Endothelial cell of umbilical vein (primary cell): Measurements from ENCODE around the gene ZBP1. TPM values are rescaled to one million over a fixed set of nuclear protein-coding genes. Genes with fewer than 3 reads are reported as not detected.

Experiments
- BruUV-seq: library from RNA; stranded (reverse); fragments of 400-500 nt; replicated peaks from 2 replicates; lab custom pipeline; 2021; lab: Mats Ljungman, UMichigan
- CTCF ChIA-PET: fragments of 300-600, 350-600 bp; sonication (Branson Sonifier 250); formaldehyde crosslinking; loops from one replicate; lab custom pipeline; 2021; ENCODE audit warnings: antibody characterized with exemption, inconsistent platforms; lab: Charles Lee
- POLR2A ChIA-PET: fragments of 300-600, 350-600 bp; sonication (Branson Sonifier 250); formaldehyde crosslinking; loops from one replicate; lab custom pipeline; 2021; ENCODE audit warnings: antibody characterized with exemption, inconsistent platforms; lab: Charles Lee
- DNase-seq: peaks from one replicate; pipeline ENCODE4 v3.0.0-alpha.2; 2011; ENCODE audit warnings: low read depth, low spot score
- FAIRE-seq: peaks from 2 replicates; lab custom pipeline; 2011; peaks lifted over from hg19 to GRCh38; lab: Jason Lieb, UNC
- H2AFZ ChIP-seq: 2 replicates; pipeline ENCODE4 v1.6.0; 2012; ENCODE audit warnings: low read depth, low read length, control low read depth, inconsistent platforms
- H3K27ac ChIP-seq: 2 replicates; pipeline ENCODE4 v1.5.1; 2011; ENCODE audit warnings: low read depth, mild to moderate bottlenecking, control low read depth, low read length, moderate library complexity; ENCODE audit not compliant: insufficient read depth
- H3K27me3 ChIP-seq, 2 experiments: 2 replicates each; pipeline versions ENCODE4 v1.6.0 to v1.6.1; 2011; ENCODE audit warnings: low read length in 2 of 2, mixed read lengths in 1 of 2; ENCODE audit not compliant: control insufficient read depth in 2 of 2, insufficient read depth in 2 of 2
- H3K36me3 ChIP-seq, 2 experiments: 2 replicates in 1 of 2; 3 replicates in 1 of 2; pipeline ENCODE4 v1.5.1; 2011; ENCODE audit warnings: low read length in 2 of 2, mild to moderate bottlenecking in 1 of 2, moderate library complexity in 1 of 2; ENCODE audit not compliant: control insufficient read depth in 2 of 2, insufficient read depth in 2 of 2; ENCODE audit errors: extremely low read depth in 1 of 2
- H3K4me1 ChIP-seq: 3 replicates; pipeline ENCODE4 v1.5.1; 2011; ENCODE audit warnings: mild to moderate bottlenecking, low read length; ENCODE audit not compliant: control insufficient read depth, insufficient read depth; ENCODE audit errors: extremely low read depth
- H3K4me2 ChIP-seq: 2 replicates; pipeline ENCODE4 v1.6.1; 2011; ENCODE audit warnings: low read length, control low read depth, mixed read lengths; ENCODE audit not compliant: insufficient read depth
- H3K4me3 ChIP-seq, 3 experiments: fragments of 200-600 bp in 1 of 3; sonication (generic), shearing (Covaris generic) in 1 of 3; replicated peaks in 1 of 3; 2 replicates each; pipeline ENCODE4 v1.5.1; 2011 to 2016; ENCODE audit warnings: control low read depth in 3 of 3, low read length in 3 of 3, mild to moderate bottlenecking in 2 of 3, inconsistent platforms in 1 of 3, low read depth in 1 of 3, moderate library complexity in 1 of 3; ENCODE audit not compliant: insufficient read depth in 1 of 3
- H3K79me2 ChIP-seq: 2 replicates; pipeline ENCODE4 v1.6.0; 2012; ENCODE audit warnings: low read length, inconsistent platforms; ENCODE audit not compliant: control insufficient read depth, insufficient read depth
- H3K9ac ChIP-seq: replicated peaks from 2 replicates; pipeline ENCODE3; 2011; ENCODE audit warnings: low read length, control low read depth; ENCODE audit not compliant: insufficient read depth; ENCODE audit errors: extremely low read depth
- H3K9me1 ChIP-seq: replicated peaks from 3 replicates; pipeline ENCODE4 v1.6.0; 2011; ENCODE audit warnings: mild to moderate bottlenecking, low read length; ENCODE audit not compliant: control insufficient read depth, insufficient read depth; ENCODE audit errors: extremely low read depth
- H3K9me3 ChIP-seq: replicated peaks from 2 replicates; pipeline ENCODE4 v1.5.1; 2012; ENCODE audit warnings: low read length, inconsistent platforms; ENCODE audit not compliant: control insufficient read depth, insufficient read depth
- H4K20me1 ChIP-seq: replicated peaks from 2 replicates; pipeline ENCODE3; 2011; ENCODE audit warnings: mild to moderate bottlenecking, low read length; ENCODE audit not compliant: control insufficient read depth, insufficient read depth; ENCODE audit errors: extremely low read depth
- CTCF ChIP-seq, 2 donors: IDR thresholded peaks; 1 replicate in 1 of 2; 2 replicates in 1 of 2; pipeline ENCODE4 v1.5.1; 2011; ENCODE audit warnings: low read length in 2 of 2, mild to moderate bottlenecking in 2 of 2, moderate library complexity in 2 of 2, control low read depth in 1 of 2, inconsistent platforms in 1 of 2, low read depth in 1 of 2; ENCODE audit not compliant: insufficient read depth in 1 of 2; ENCODE audit errors: extremely low read depth in 1 of 2
- EZH2 ChIP-seq: IDR thresholded peaks from 2 replicates; pipeline ENCODE4 v1.6.1; 2012; ENCODE audit warnings: borderline replicate concordance, low read depth, mild to moderate bottlenecking, moderate library complexity, low read length, inconsistent platforms; ENCODE audit not compliant: severe bottlenecking
- FOS ChIP-seq: IDR thresholded peaks from 2 replicates; pipeline ENCODE4 v1.6.1; 2011; ENCODE audit warnings: mild to moderate bottlenecking, low read length, moderate library complexity, borderline replicate concordance; ENCODE audit not compliant: insufficient read depth
- GATA2 ChIP-seq: IDR thresholded peaks from 2 replicates; pipeline ENCODE4 v1.7.0; 2011; ENCODE audit warnings: low read depth, mild to moderate bottlenecking, moderate library complexity, mixed read lengths, low read length; ENCODE audit not compliant: insufficient read length, insufficient read depth
- JUN ChIP-seq: IDR thresholded peaks from 2 replicates; pipeline ENCODE4 v1.6.1; 2011; ENCODE audit warnings: borderline replicate concordance, low read depth; ENCODE audit not compliant: insufficient read length, insufficient read depth
- MYC ChIP-seq: IDR thresholded peaks from one replicate; pipeline ENCODE4 v1.6.1; 2011; ENCODE audit warnings: mild to moderate bottlenecking, low read depth, low read length
- POLR2A ChIP-seq: IDR thresholded peaks from 2 replicates; pipeline ENCODE4 v1.6.1; 2012; ENCODE audit warnings: low read depth, mild to moderate bottlenecking, control low read depth, low read length
- dilution Hi-C: fragments of 300-500 bp; cut with MboI; formaldehyde crosslinking; loops from one replicate; pipeline ENCODE4 v1.15.0; 2019; ENCODE audit warnings: low sequenced_read_pairs; ENCODE audit not compliant: extremely low pct_ligation_motif_present
- intact Hi-C: fragments of 100-400 bp; cut with micrococcal nuclease; formaldehyde crosslinking; loops from one replicate; pipeline ENCODE4 v1.10.0; 2022
- polyA plus RNA-seq, 4 experiments: library from polyadenylated mRNA; depleted of rRNA in 3 of 4; stranded (reverse) in 3 of 4; unstranded in 1 of 4; fragments of >200 nt; gene quantifications; 2 replicates each; pipeline versions ENCODE4 v1.2.1 to v1.2.3, GENCODE V29; 2011 to 2012; ENCODE audit warnings: missing spikeins in 1 of 4
- total RNA-seq: library from RNA; stranded (reverse); gene quantifications from 2 replicates; pipeline ENCODE4 v1.2.3, GENCODE V29; 2021
- TF ChIP-seq, protein P1 (sequence below): IDR thresholded peaks from 2 replicates; pipeline ENCODE4 v1.6.1; 2011; ENCODE audit not compliant: insufficient read depth, insufficient read length

The ZBP1 gene
- total and polyA plus RNA-seq, 2 donors (not counting 3 experiments of a cell fraction or from before 2014, with no cell fraction given): not detected

GRCh38 chr20:57556980-57557274 lies 63.3 kb downstream of the ZBP1 start:
- no peaks in the 10 kb centered on the region for H4K20me1 ChIP-seq
- no peak overlapping the region for H3K4me3 ChIP-seq
- intact Hi-C loops: no loop called here
- H3K27ac ChIP-seq: no peak overlapping the region
- no TSS peak for BruUV-seq
- DNase-seq: no peak
- H3K27me3 ChIP-seq: no peaks in the 10 kb centered on the region
- TF ChIP-seq MYC (no peak), GATA2 (no peak), POLR2A (no peak), JUN (no peak), FOS (no peak), EZH2 (no peak), CTCF (IDR thresholded peaks at IDR 0.05; ENCODE audit: extremely low read depth in 1 of 2, insufficient read depth in 1 of 2, low read depth in 1 of 2, low read length in 2 of 2) (no peak)
- TF ChIP-seq, protein P1, sequence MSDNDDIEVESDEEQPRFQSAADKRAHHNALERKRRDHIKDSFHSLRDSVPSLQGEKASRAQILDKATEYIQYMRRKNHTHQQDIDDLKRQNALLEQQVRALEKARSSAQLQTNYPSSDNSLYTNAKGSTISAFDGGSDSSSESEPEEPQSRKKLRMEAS: no peak
- dilution Hi-C loops: no loop called here
- H3K9ac ChIP-seq: no peak overlapping the region
- H3K4me1 ChIP-seq: no peaks in the 10 kb centered on the region
- H3K36me3 ChIP-seq: no peaks in the 10 kb centered on the region
- no peak overlapping the region for H3K4me2 ChIP-seq
- H3K9me1 ChIP-seq: no peaks in the 10 kb centered on the region
- no peak for FAIRE-seq
- ChIA-PET CTCF (no interaction called here), POLR2A (no interaction called here)
- no peak overlapping the region for H2AFZ ChIP-seq
- H3K79me2 ChIP-seq: no peaks in the 10 kb centered on the region
- H3K9me3 ChIP-seq: no peaks in the 10 kb centered on the region
